ENCODE data around the gene ACE. TPM values are rescaled to one million over a fixed set of nuclear protein-coding genes. Genes with fewer than 3 reads are reported as not detected.

Gene ACE
- total RNA-seq, 3 donors from 2014 or later = 2.6 to 13.9 (median 9.1) TPM

GRCh38 chr17:63446753-63447470, 29.9 kb upstream of the ACE start:
- Histone ChIP-seq H3K27me3 (no peaks in the 10 kb centered on the region), H3K36me3 (no peaks in the 10 kb centered on the region), H3K9me3 (no peaks in the 10 kb centered on the region), H3K27ac (peak overlapping the region; percentile 97 to 98), H3K4me1 (peaks cover 9 to 21% of the 10 kb centered on the region in 2 donors), H3K4me3 (peak overlapping the region; percentile 58 to 79 (median 73))
- intact Hi-C loops (cut with DNase I; ENCODE audit: low total_unique reads) = no loop called here
- TF ChIP-seq CTCF (IDR thresholded peaks at IDR 0.05) (no peak), POLR2A (IDR thresholded peaks at IDR 0.05) (no peak), POLR2AphosphoS5 (IDR thresholded peaks at IDR 0.05) (no peak)
- DNase-seq (ENCODE audit: low spot score in 2 of 2) = peak; percentile 72 to 77

DNA sequence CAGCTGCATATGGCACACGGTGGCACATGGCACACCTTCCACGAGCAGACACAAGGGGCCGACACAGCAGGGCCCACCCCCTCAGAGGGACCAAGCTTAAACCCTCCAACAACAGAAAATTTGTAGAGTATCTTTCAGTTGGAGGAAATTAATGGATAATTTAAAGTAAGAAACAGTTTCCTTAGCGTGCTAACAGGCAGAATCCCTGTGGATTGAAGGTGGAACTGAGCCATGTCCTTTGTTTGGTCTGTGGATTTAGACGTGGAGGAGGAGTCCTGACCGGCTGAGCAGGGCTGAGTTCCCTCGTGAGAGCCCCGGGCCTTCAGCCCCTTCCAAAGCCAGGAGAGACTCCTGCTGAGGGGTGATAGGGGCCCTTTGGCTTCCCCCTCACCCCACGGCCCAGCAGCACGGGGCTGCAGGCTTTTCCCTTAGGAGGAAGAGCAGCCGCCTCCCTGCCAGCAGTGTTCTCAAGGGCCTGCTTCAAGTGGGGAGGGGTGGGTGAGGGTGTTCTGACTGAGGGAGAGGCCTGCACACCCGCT, 29.3 kb upstream of the ACE start:
- H3K4me3 ChIP-seq = peak overlapping the region; percentile 58 to 79 (median 73)
- no peak for DNase-seq (ENCODE audit: low spot score in 2 of 2)
- intact Hi-C loops (cut with DNase I; ENCODE audit: low total_unique reads) = no loop called here
- TF ChIP-seq CTCF (IDR thresholded peaks at IDR 0.05) = no peak
- peak in 1 of 3 donors; percentile 37 for TF ChIP-seq POLR2AphosphoS5 (IDR thresholded peaks at IDR 0.05)
- no peak for TF ChIP-seq POLR2A (IDR thresholded peaks at IDR 0.05)
- H3K36me3 ChIP-seq = no peaks in the 10 kb centered on the region
- H3K4me1 ChIP-seq = peaks cover 9 to 21% of the 10 kb centered on the region in 2 donors
- H3K27ac ChIP-seq = peak overlapping the region; percentile 97 to 98
- no peaks in the 10 kb centered on the region for H3K9me3 ChIP-seq
- no peaks in the 10 kb centered on the region for H3K27me3 ChIP-seq

DNA sequence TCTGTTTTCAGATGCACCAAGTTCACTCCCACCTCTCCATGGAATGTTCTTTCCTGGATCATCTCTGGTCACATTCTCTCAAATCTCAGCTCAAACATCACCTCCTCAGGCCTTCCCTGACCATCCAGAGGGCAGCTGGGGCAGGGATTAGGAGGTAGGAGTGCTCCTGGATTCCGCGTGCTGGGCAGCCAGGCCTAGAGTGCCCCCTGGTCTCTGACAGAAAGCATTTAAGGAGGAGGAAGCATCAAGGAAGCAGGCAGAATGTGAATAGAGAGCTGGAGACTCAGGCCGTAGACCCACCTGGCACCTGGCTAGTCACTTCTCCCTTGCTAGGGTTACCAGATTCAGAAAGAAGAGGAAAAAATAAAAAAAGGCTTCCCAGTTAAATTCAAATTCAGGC, 28.2 kb upstream of the ACE start:
- no peak overlapping the region for H3K4me3 ChIP-seq
- no peaks in the 10 kb centered on the region for H3K9me3 ChIP-seq
- no peaks in the 10 kb centered on the region for H3K27me3 ChIP-seq
- peak overlapping the region; percentile 43 to 98 for H3K27ac ChIP-seq
- no peak for DNase-seq (ENCODE audit: low spot score in 2 of 2)
- intact Hi-C loops (cut with DNase I; ENCODE audit: low total_unique reads) = no loop called here
- no peaks in the 10 kb centered on the region for H3K36me3 ChIP-seq
- peaks cover 9 to 21% of the 10 kb centered on the region in 2 donors for H3K4me1 ChIP-seq
- TF ChIP-seq POLR2A (IDR thresholded peaks at IDR 0.05) (no peak), POLR2AphosphoS5 (IDR thresholded peaks at IDR 0.05) (no peak), CTCF (IDR thresholded peaks at IDR 0.05) (no peak)

DNA sequence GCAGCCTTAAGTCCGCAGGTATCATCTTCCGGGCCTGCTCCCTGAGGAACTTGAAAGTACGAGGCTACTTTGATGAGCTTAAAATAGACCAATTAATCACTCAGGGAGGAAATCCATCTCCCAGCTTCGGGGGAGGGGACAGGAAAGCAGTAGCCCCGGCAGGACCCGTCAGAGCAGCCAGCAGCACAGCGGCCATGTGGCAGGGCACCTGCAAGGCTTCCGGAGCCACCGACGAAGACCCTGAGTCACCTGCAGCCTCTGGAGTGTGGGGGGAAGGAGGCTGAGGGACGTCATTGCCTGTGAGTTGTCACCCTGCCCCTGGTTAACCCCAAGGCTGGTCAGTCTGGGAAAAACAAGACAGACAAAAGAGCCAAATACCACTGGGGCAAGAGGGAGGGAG, 26.3 kb upstream of the ACE start:
- no peak for TF ChIP-seq POLR2AphosphoS5 (IDR thresholded peaks at IDR 0.05)
- TF ChIP-seq POLR2A (IDR thresholded peaks at IDR 0.05) = no peak
- no peak for TF ChIP-seq CTCF (IDR thresholded peaks at IDR 0.05)
- Histone ChIP-seq H3K4me3 (no peak overlapping the region), H3K9me3 (no peaks in the 10 kb centered on the region), H3K27ac (no peak overlapping the region), H3K27me3 (no peaks in the 10 kb centered on the region), H3K4me1 (peaks cover 9 to 13% of the 10 kb centered on the region in 2 donors), H3K36me3 (no peaks in the 10 kb centered on the region)
- no peak for DNase-seq (ENCODE audit: low spot score in 2 of 2)
- intact Hi-C loops (cut with DNase I; ENCODE audit: low total_unique reads) = no loop called here

DNA sequence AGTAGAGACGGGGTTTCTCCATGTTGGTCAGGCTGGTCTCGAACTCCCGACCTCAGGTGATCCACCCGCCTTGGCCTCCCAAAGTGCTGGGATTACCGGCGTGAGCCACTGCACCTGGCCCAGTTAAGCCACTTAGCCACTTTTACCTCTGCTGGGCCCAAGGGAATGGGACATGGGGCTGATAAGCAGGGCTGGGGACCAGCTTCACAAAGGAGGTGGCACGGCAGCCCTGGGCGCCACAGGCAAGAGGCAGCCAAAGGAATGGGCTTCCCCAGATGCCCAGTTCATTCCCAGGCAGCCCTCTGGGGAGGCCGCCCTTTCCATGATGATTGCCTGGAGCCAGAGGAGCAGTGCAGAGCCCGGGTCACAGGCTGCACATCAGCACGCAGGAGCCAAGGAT, 25.7 kb upstream of the ACE start:
- H3K27me3 ChIP-seq = no peaks in the 10 kb centered on the region
- intact Hi-C loops (cut with DNase I; ENCODE audit: low total_unique reads) = no loop called here
- TF ChIP-seq POLR2A (IDR thresholded peaks at IDR 0.05) (no peak), CTCF (IDR thresholded peaks at IDR 0.05) (no peak), POLR2AphosphoS5 (IDR thresholded peaks at IDR 0.05) (no peak)
- DNase-seq (ENCODE audit: low spot score in 2 of 2) = no peak
- no peak overlapping the region for H3K27ac ChIP-seq
- H3K4me3 ChIP-seq = no peak overlapping the region
- peaks cover 9 to 13% of the 10 kb centered on the region in 2 donors for H3K4me1 ChIP-seq
- no peaks in the 10 kb centered on the region for H3K9me3 ChIP-seq
- no peaks in the 10 kb centered on the region for H3K36me3 ChIP-seq

Data from breast epithelium (tissue), 4 donors.